GM18498 (cell line): ENCODE results near the gene JUN.
A peak's percentile ranks its signal among the peaks of the same experiment; 100 is the strongest.

Experiments used
- ATAC-seq: cut with Tn5 transposase; IDR thresholded peaks from one replicate; pipeline ENCODE4 v1.9.1; 2021; ENCODE audit warnings: mild to moderate bottlenecking, moderate library complexity; ENCODE audit not compliant: unreplicated experiment

JUN gene

GRCh38 chr1:58784758-58785441, 1.1 kb upstream of the JUN start:
- ATAC-seq, result no peak

GRCh38 chr1:58783090-58783992, 506 bp downstream of the JUN start:
- peak; percentile 17 for ATAC-seq

GRCh38 chr1:58782178-58783089, 1.4 kb downstream of the JUN start:
- ATAC-seq, result peak; percentile 16

GRCh38 chr1:58781541-58782177, 2.2 kb downstream of the JUN start:
- no peak for ATAC-seq

GRCh38 chr1:58780836-58781452, 2.9 kb downstream of the JUN start:
- no peak for ATAC-seq

GRCh38 chr1:58780411-58780810, 3.4 kb downstream of the JUN start:
- no peak for ATAC-seq

GRCh38 chr1:58779801-58780382, 4.0 kb downstream of the JUN start:
- no peak for ATAC-seq

- no peak for ATAC-seq
Observed at GRCh38 chr1:58779059-58779754, 4.6 kb downstream of the JUN start.

- no peak for ATAC-seq
Observed at GRCh38 chr1:58778385-58779000, 5.4 kb downstream of the JUN start.

- no peak for ATAC-seq
Observed at GRCh38 chr1:58774027-58774426, 9.8 kb downstream of the JUN start.

GRCh38 chr1:58773406-58773840, 10.4 kb downstream of the JUN start:
- no peak for ATAC-seq

GRCh38 chr1:58769809-58770320, 14.0 kb downstream of the JUN start:
- no peak for ATAC-seq

GRCh38 chr1:58768971-58769808, 14.7 kb downstream of the JUN start:
- no peak for ATAC-seq

GRCh38 chr1:58768191-58768731, 15.6 kb downstream of the JUN start:
- no peak for ATAC-seq

GRCh38 chr1:58767143-58767542, 16.7 kb downstream of the JUN start:
- no peak for ATAC-seq

- no peak for ATAC-seq
Observed at GRCh38 chr1:58765441-58765840, 18.4 kb downstream of the JUN start.

- no peak for ATAC-seq
Observed at GRCh38 chr1:58765006-58765405, 18.8 kb downstream of the JUN start.
